Liver (tissue), 3 donors: ENCODE measurements around the gene KATNIP.

Source experiments
- CTCF ChIP-seq: fragments of 150-350 bp; IDR thresholded peaks from 2 replicates; pipeline ENCODE4 v1.5.1; 2017; ENCODE audit warnings: improper control_type of control experiment, low read depth, low read length; ENCODE audit not compliant: missing input control
- RAD21 ChIP-seq, 2 donors: IDR thresholded peaks; 2 replicates each; pipeline ENCODE4 v1.6.1; 2016; ENCODE audit warnings: antibody characterized with exemption in 2 of 2, mild to moderate bottlenecking in 2 of 2
- REST ChIP-seq: IDR thresholded peaks from 2 replicates; pipeline ENCODE4 v1.6.1; 2016; ENCODE audit warnings: antibody characterized with exemption, mild to moderate bottlenecking
- TAF1 ChIP-seq: conservative IDR thresholded peaks from 2 replicates; pipeline ENCODE4 v1.6.1; 2016; ENCODE audit warnings: antibody characterized with exemption, mild to moderate bottlenecking
- donor health status: healthy.
- donor health status: healthy.

- TF ChIP-seq CTCF (no peak), RAD21 (IDR thresholded peaks at IDR 0.05) (no peak), TAF1 (no peak), REST (no peak)
These were observed 49.7 kb downstream of the KATNIP start for GRCh38 chr16:27599606-27600005.
